SH-SY5Y (cell line): ENCODE measurements around the gene ELP1.

Experiments used
- GATA2 ChIP-seq: IDR thresholded peaks from 2 replicates; pipeline ENCODE4 v1.6.1; 2011; ENCODE audit warnings: mild to moderate bottlenecking, low read depth, low read length
- GATA3 ChIP-seq: IDR thresholded peaks from 2 replicates; pipeline ENCODE4 v1.6.1; 2011; ENCODE audit warnings: low read depth, mild to moderate bottlenecking, low read length, moderate library complexity

GRCh38 chr9:108928386-108928785 lies 5.5 kb downstream of the ELP1 start:
- TF ChIP-seq GATA2 (no peak), GATA3 (no peak)
